Suprapubic skin (tissue), 4 donors: Measurements from ENCODE around the gene NEK4.

Source experiments
- EP300 ChIP-seq: sonication (generic); formaldehyde crosslinking; IDR thresholded peaks from one replicate; pipeline ENCODE4 v1.6.1; 2017; ENCODE audit warnings: antibody characterized with exemption
- POLR2A ChIP-seq, 2 donors: fragments of 450-650 bp; IDR thresholded peaks; one replicate each; pipeline ENCODE4 v1.6.1; 2017; ENCODE audit warnings: antibody characterized with exemption in 2 of 2, mild to moderate bottlenecking in 2 of 2, moderate library complexity in 2 of 2
- POLR2AphosphoS5 ChIP-seq, 3 donors: sonication (generic); formaldehyde crosslinking; IDR thresholded peaks; one replicate each; pipeline ENCODE4 v1.6.1; 2017; ENCODE audit warnings: antibody characterized with exemption in 3 of 3
- TF ChIP-seq, protein P1 (sequence below), 2 donors: fragments of 200-600 bp in 1 of 2; fragments of 450-650 bp in 1 of 2; sonication (generic) in 1 of 2; IDR thresholded peaks; one replicate each; pipeline ENCODE4 v1.5.1; 2016 to 2019; ENCODE audit warnings: antibody characterized with exemption in 2 of 2, mild to moderate bottlenecking in 1 of 2, moderate library complexity in 1 of 2

DNA sequence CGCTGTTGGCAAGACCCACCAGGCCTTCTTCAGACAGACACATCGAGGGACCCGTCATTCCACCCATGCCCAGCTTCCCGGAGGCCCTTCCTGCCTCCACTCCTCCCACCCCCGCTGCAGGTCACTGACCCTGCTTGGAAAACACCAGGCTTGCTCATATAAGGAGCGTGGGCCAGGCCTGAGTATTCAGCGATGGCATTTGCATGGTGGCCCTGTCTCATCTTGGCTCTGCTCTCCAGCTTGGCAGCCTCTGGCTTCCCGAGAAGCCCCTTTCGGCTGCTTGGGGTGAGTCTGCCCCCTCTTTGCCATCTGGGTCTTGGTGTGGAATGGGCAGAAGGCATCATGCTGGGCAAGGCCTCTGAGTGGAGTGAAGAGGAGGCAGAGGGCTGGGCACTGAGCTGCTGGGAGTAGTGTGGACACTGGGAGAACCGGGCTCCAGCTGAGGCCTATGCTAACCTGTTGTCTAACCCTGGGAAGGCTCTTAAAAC is 23.9 kb upstream of the NEK4 start, which contains the start of gene ITIH3:
- no peak for TF ChIP-seq POLR2AphosphoS5 (IDR thresholded peaks at IDR 0.05)
- TF ChIP-seq, protein P1, sequence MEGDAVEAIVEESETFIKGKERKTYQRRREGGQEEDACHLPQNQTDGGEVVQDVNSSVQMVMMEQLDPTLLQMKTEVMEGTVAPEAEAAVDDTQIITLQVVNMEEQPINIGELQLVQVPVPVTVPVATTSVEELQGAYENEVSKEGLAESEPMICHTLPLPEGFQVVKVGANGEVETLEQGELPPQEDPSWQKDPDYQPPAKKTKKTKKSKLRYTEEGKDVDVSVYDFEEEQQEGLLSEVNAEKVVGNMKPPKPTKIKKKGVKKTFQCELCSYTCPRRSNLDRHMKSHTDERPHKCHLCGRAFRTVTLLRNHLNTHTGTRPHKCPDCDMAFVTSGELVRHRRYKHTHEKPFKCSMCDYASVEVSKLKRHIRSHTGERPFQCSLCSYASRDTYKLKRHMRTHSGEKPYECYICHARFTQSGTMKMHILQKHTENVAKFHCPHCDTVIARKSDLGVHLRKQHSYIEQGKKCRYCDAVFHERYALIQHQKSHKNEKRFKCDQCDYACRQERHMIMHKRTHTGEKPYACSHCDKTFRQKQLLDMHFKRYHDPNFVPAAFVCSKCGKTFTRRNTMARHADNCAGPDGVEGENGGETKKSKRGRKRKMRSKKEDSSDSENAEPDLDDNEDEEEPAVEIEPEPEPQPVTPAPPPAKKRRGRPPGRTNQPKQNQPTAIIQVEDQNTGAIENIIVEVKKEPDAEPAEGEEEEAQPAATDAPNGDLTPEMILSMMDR (IDR thresholded peaks at IDR 0.05) = no peak
- no peak for TF ChIP-seq POLR2A (IDR thresholded peaks at IDR 0.05)
- TF ChIP-seq EP300 = no peak
